ENCODE measurements around the gene HIPK2.

HIPK2 gene

GRCh38 chr7:139753693-139754111 is 24.1 kb downstream of the HIPK2 start:
- in situ Hi-C loops (cut with MboI; ENCODE audit: low sequenced_read_pairs) = no loop called here

GRCh38 chr7:139753081-139753692 is 24.6 kb downstream of the HIPK2 start:
- in situ Hi-C loops (cut with MboI; ENCODE audit: low sequenced_read_pairs) = no loop called here

- in situ Hi-C loops (cut with MboI; ENCODE audit: low sequenced_read_pairs) = no loop called here
These were observed 25.2 kb downstream of the HIPK2 start for GRCh38 chr7:139752604-139753003.

- in situ Hi-C loops (cut with MboI; ENCODE audit: low sequenced_read_pairs) = no loop called here
These were observed 25.6 kb downstream of the HIPK2 start for GRCh38 chr7:139752148-139752547.

- in situ Hi-C loops (cut with MboI; ENCODE audit: low sequenced_read_pairs) = no loop called here
These were observed 27.2 kb downstream of the HIPK2 start for GRCh38 chr7:139750459-139751095.

GRCh38 chr7:139749545-139749944 is 28.3 kb downstream of the HIPK2 start:
- in situ Hi-C loops (cut with MboI; ENCODE audit: low sequenced_read_pairs) = no loop called here

GRCh38 chr7:139748941-139749340 is 28.9 kb downstream of the HIPK2 start:
- in situ Hi-C loops (cut with MboI; ENCODE audit: low sequenced_read_pairs) = no loop called here

GRCh38 chr7:139748373-139748765 is 29.4 kb downstream of the HIPK2 start:
- in situ Hi-C loops (cut with MboI; ENCODE audit: low sequenced_read_pairs) = no loop called here

- in situ Hi-C loops (cut with MboI; ENCODE audit: low sequenced_read_pairs) = no loop called here
These were observed 30.0 kb downstream of the HIPK2 start for GRCh38 chr7:139747662-139748372.

- in situ Hi-C loops (cut with MboI; ENCODE audit: low sequenced_read_pairs) = no loop called here
These were observed 31.1 kb downstream of the HIPK2 start for GRCh38 chr7:139746652-139747051.

- in situ Hi-C loops (cut with MboI; ENCODE audit: low sequenced_read_pairs) = no loop called here
These were observed 32.1 kb downstream of the HIPK2 start for GRCh38 chr7:139745678-139746143.

- in situ Hi-C loops (cut with MboI; ENCODE audit: low sequenced_read_pairs) = no loop called here
These were observed 32.8 kb downstream of the HIPK2 start for GRCh38 chr7:139744768-139745677.

- in situ Hi-C loops (cut with MboI; ENCODE audit: low sequenced_read_pairs) = no loop called here
These were observed 33.6 kb downstream of the HIPK2 start for GRCh38 chr7:139743967-139744767.

GRCh38 chr7:139743267-139743966 is 34.4 kb downstream of the HIPK2 start:
- in situ Hi-C loops (cut with MboI; ENCODE audit: low sequenced_read_pairs) = no loop called here

GRCh38 chr7:139741789-139742344 is 35.9 kb downstream of the HIPK2 start:
- in situ Hi-C loops (cut with MboI; ENCODE audit: low sequenced_read_pairs) = no loop called here

GRCh38 chr7:139741239-139741638 is 36.6 kb downstream of the HIPK2 start:
- in situ Hi-C loops (cut with MboI; ENCODE audit: low sequenced_read_pairs) = no loop called here

GRCh38 chr7:139739863-139740597 is 37.8 kb downstream of the HIPK2 start:
- in situ Hi-C loops (cut with MboI; ENCODE audit: low sequenced_read_pairs) = no loop called here

- in situ Hi-C loops (cut with MboI; ENCODE audit: low sequenced_read_pairs) = no loop called here
These were observed 39.0 kb downstream of the HIPK2 start for GRCh38 chr7:139738772-139739171.

GRCh38 chr7:139738101-139738489 is 39.7 kb downstream of the HIPK2 start:
- in situ Hi-C loops (cut with MboI; ENCODE audit: low sequenced_read_pairs) = no loop called here

Data from HL-60/S4 treated with retinoic acid at 250 ng/mL for 4 days and 3 days (cell line).